HG03097 (cell line): ENCODE data around the gene TNFRSF12A.

Source experiments
- ATAC-seq: cut with Tn5 transposase; IDR thresholded peaks from one replicate; pipeline ENCODE4 v1.9.1; 2021; ENCODE audit not compliant: unreplicated experiment, low FRiP score

Gene TNFRSF12A

DNA sequence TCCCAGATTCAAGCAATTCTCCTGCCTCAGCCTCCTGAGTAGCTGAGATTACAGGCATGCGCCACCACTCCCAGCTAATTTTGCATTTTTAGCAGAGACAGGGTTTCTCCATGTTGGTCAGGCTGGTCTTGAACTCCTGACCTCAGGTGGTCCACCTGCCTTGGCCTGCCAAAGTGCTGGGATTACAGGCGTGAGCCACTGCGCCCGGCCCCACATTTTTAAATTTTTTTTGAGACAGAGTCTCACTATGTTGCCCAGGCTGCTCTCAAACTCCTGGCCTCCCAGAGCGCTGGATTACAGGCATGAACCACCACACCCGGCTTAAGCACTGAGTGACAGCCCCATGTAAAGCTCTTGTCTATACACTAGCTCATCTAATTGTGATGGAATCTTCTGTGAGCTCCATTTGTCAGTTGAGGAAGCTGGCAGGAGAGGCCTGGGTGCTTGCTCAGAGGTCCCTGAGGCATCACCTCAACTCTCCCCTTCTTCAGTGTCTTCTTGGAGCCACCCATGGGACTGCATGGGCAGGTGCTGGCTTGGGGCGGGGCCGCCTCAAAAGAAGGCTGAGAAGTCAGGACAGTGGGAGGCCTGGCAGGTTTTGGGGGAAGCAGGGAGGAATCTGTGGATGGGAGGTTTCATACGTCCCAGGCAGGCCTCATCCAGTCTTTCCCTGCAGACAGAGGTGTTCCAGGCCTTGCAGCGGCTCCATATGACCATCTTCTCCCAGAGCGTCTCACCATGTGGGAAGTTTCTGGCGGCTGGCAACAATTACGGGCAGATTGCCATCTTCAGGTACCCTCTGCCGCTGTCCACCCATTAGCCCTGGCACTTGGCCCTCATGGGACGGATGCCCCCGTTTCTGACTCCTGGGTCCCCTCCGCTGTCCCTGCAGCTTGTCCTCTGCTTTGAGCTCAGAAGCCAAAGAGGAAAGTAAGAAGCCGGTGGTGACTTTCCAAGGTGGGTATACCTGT, 5.1 kb downstream of the TNFRSF12A start:
- no peak for ATAC-seq

DNA sequence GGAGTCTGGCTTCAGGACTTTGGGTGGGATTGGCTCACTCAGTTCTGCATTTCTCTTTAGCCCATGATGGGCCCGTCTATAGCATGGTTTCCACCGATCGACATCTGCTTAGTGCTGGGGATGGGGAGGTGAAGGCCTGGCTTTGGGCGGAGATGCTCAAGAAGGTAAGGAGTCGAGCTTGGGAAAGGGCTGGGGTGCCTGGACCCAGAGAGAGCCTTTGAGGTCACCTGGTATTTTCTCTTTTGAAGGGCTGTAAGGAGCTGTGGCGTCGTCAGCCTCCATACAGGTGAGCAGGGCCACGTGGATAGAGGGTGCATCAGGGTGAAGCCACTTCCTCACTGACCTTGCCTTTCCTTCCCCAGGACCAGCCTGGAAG, 5.8 kb downstream of the TNFRSF12A start:
- no peak for ATAC-seq

DNA sequence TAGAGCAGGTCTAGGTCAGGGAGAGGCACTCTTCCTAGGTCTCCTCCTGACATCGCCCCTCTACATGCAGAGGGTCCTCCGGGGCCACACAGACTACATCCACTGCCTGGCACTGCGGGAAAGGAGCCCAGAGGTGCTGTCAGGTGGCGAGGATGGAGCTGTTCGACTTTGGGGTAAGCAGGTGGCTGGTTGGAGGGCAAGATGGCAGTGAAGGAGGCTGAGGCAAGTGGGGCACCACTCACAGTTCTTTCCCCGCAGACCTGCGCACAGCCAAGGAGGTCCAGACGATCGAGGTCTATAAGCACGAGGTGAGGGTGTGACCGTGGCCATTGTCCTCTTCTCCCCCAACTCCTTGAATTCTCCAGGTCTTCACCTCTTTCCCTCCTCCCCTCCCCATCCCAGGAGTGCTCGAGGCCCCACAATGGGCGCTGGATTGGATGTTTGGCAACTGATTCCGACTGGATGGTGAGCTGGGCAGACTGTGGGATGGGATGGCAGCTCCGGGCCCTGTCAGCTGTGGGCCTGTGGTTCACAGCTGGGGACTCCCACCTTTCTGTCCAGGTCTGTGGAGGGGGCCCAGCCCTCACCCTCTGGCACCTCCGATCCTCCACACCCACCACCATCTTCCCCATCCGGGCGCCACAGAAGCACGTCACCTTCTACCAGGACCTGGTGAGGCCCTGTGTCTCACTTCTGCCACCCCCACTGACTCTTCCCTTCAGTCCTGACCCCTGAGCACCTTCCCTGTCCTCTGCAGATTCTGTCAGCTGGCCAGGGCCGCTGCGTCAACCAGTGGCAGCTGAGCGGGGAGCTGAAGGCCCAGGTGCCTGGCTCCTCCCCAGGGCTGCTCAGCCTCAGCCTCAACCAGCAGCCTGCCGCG, 6.7 kb downstream of the TNFRSF12A start:
- no peak for ATAC-seq

- no peak for ATAC-seq
Observed at GRCh38 chr16:3027489-3027795, 7.3 kb downstream of the TNFRSF12A start.

DNA sequence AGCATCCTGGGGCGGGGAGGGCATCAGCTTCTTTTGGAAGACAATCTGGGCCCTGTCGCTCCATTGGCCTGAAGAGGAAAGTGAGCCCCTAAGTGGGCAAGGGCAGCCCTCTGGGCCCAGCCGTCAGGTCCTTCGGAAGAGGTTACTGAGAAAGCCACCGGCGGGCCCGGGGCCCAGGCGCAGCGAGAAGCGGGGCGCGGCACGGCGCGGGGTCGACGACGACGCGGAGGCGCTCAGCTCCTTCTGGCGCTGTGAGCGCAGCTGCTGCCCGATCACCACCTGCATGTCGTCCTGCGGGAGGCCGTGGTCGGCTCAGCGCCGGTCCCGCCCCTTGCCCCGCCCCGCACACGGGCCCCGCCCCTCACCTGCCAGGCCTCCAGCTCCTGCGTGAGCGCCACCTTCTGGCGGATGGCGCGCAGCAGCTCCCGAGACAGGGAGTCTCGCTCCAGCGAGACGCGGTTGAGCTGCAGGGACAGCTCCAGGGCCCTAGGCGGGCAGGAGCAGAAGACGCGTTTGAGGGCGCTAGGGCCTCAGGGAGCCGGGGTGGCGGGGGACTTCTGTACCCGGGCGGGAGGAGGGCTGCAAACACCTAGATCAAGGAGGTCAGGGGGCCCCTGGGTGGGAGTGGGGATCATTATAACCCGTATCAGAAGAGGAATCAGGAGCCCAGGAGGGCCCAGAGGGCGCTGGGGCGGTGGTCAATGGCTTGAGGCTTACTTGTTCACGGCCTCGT, 8.0 kb downstream of the TNFRSF12A start:
- ATAC-seq = peak; percentile 29

DNA sequence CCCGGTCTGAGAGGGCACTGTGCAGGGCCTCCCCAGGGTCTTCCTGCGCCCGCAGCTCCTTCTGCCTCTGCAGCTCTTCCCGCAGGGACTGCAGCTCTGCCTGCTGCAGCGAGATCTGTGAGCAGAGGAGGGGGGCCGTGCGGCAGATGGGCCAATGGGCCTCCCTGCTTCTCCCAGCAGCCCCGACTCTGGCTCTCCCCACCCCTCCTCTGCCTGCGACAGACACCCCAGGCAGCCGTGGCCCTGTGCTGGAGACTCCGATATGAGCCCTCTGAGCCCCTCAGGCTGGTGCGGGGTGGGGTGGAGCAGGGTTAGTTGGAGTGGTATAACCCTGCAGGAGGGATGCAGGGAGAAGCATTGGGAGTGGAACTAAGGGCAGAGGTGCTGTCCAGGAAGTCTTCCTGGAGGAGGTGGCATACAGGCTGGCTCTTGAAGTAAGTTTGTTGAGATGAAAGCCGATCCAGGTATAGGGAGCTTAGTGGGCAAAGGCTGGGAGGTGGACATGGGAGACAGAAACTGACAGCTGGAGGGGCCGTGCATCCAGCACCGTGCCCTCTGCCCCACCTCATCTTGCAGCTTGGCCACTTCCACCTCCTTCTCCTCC, 8.7 kb downstream of the TNFRSF12A start:
- ATAC-seq = no peak

GRCh38 chr16:3029491-3030221, 9.5 kb downstream of the TNFRSF12A start:
- no peak for ATAC-seq

DNA sequence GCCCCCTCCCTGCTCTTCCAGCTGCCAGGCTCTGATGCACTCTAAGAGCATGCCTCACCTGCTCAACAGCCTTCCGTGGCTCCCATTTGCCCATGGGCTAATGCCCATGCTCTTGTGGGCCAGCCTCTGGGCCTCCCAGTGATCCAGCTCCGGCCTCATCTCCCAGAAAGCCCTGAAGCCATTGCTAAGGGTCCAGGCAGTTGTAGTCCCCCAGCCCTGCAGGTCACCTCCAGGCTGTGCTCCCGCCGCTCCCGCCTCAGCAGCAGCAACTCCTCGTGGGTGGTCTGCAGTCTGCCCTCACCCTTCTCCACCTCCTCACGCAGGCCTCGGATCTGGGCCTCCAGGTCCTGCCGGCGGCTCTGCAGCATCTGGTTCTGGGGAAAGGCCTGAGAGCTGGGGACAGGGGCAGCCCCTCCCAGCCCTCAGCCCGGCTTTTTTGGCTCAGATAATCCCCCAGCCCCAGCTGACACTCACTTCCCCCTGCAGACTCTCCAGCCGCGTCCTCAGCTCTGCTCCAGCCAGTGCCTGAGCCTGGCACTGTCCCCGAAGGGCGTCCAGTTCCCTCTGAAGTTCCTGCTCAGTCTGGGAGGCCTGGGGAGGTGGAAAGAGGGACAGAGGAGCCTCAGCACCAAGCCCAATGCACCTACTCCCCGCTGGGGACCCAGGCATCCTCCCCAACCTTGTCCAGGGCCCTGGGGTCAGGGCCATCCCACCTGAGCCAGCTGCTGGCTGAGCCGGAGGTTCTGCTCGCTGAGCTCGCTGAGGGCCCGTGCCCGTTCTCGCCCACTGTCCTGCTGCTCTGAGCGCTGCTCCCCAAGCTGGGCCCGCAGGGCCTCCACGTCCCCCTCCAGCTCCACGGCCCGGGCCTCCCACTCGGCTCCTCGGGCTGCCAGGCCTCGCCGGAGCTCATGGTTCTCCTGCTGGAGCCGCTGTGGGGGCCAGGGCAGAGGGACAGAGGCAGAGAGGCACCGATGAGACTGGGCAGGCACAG, 10.3 kb downstream of the TNFRSF12A start:
- ATAC-seq = no peak

- no peak for ATAC-seq
Observed at GRCh38 chr16:3032624-3033023, 12.5 kb downstream of the TNFRSF12A start.

- no peak for ATAC-seq
Observed at GRCh38 chr16:3035289-3035971, 15.3 kb downstream of the TNFRSF12A start.

GRCh38 chr16:3035972-3036725, 16.0 kb downstream of the TNFRSF12A start:
- no peak for ATAC-seq

GRCh38 chr16:3036726-3037315, 16.7 kb downstream of the TNFRSF12A start, which contains the start of gene BICDL2:
Gene BICDL2, minus strand, starts transcription at chr16:3036944. Its CDS starts 1,448 bp downstream, at chr16:3035496.
- no peak for ATAC-seq

- no peak for ATAC-seq
Observed at GRCh38 chr16:3038256-3038655, 18.1 kb downstream of the TNFRSF12A start.

DNA sequence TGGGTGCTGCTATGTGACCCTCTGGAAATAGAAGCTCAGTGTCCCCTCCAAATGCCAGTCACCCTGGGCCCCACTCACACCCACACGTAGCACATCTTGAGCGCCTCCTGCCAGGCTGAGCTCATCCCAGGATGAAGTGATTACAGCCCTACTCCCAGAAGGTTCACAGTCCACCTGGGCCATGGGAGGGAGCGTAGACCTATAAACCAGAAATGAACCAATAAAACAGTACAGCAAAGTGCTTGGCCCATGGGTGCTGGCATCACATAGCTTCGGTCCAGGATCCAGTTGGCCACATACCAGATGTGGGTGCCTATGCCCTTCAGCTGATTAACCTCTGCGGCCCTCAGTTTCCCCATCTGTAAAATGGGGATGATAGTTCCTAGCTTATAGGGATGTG, 18.7 kb downstream of the TNFRSF12A start:
- ATAC-seq = no peak

DNA sequence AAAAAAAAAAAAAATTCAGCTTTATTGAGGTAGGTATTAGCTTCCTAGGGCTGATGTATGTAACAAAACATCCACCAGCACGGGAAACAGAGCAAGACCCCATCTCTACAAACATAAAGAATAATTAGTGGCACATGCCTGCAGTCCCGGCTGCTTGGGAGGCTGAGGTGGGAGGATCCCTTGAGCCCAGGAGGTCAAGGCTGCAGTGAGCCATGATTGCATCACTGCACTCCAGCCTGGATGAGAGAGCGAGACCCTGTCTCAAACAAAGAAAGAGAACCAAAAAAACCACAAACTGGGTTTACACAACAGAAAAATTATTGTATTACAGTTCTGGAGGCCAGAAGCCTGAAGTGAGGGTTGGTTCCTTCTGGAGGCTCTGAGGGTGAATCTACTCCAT, 22.2 kb downstream of the TNFRSF12A start:
- ATAC-seq = no peak

GRCh38 chr16:3044708-3045107, 24.5 kb downstream of the TNFRSF12A start:
- no peak for ATAC-seq
